AG09309 (cell line): Measurements from ENCODE around the gene MT1B.

Source experiments
- DNase-seq: peaks from one replicate; pipeline ENCODE4 v3.0.0-alpha.2; 2010; ENCODE audit warnings: low read depth
- H3K4me3 ChIP-seq: 2 replicates; pipeline ENCODE4 v1.5.1; 2011; ENCODE audit warnings: mild to moderate bottlenecking, low read depth, low read length, moderate library complexity; ENCODE audit not compliant: control insufficient read depth
- CTCF ChIP-seq: IDR thresholded peaks from 2 replicates; pipeline ENCODE4 v1.5.1; 2011; ENCODE audit warnings: mild to moderate bottlenecking, low read depth, low read length, inconsistent platforms; ENCODE audit not compliant: insufficient read depth, control insufficient read depth; ENCODE audit errors: missing control alignments

The MT1B gene

GRCh38 chr16:56681939-56682702, 30.4 kb downstream of the MT1B start, which contains the start of gene MT1X:
MT1X (plus strand) TSS chr16:56682470; CDS start chr16:56682541, 71 bp downstream.
- H3K4me3 ChIP-seq = peak within 1 kb of the TSS; percentile 66
- no peak for TF ChIP-seq CTCF
- DNase-seq = peak; percentile 48

- peak overlapping the region; percentile 66 for H3K4me3 ChIP-seq
- TF ChIP-seq CTCF = no peak
- DNase-seq = no peak
Observed at GRCh38 chr16:56682703-56683397, 31.2 kb downstream of the MT1B start.

- H3K4me3 ChIP-seq = peak overlapping the region; percentile 66
- TF ChIP-seq CTCF = no peak
- no peak for DNase-seq
Observed at GRCh38 chr16:56683424-56684172, 31.9 kb downstream of the MT1B start.

GRCh38 chr16:56684256-56684925, 32.7 kb downstream of the MT1B start:
- DNase-seq = no peak
- TF ChIP-seq CTCF = no peak
- H3K4me3 ChIP-seq = no peak overlapping the region

- TF ChIP-seq CTCF = no peak
- no peak overlapping the region for H3K4me3 ChIP-seq
- DNase-seq = no peak
Observed at GRCh38 chr16:56684926-56685590, 33.4 kb downstream of the MT1B start.
